ENCODE measurements around the gene LUM. TPM values are rescaled to one million over a fixed set of nuclear protein-coding genes. Genes with fewer than 3 reads are reported as not detected.

Gene LUM
- total RNA-seq, 1 experiment from 2014 or later = 0.31 TPM

DNA sequence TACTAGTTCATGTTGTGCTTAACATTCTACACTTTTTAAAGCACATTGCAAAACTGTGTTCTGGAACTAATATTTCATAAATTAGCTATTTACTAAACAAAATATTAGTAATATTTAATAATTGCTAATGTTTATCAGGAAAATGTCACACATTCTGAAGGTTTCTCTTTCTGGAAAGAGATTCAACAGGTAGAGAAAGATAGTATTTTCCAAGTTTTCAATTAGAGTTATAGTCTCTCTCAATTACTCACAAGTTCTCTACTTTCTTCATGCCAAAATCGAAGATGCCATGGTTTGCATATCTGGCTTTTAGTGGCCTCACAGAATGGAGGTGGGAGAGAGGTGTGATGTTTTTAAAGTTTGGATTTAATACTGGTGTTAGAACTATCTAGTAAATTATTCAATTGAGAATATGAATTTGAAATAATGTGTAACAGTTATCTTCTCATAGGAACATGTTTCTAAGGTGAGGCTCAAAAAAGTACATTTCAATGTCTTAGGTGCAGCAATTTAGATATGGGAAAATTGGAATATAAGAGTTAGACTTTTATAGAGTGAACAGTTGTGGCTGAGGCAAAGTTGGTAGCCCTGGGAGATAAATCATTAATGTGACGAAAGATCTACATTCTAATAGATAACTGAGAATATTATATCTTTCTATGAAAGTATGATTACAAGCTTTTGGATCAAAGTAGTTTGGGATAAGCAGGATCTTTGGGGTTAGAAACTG, 1.5 kb downstream of the LUM start:
- intact Hi-C loops (cut with micrococcal nuclease; ENCODE audit: unreplicated experiment) = loop anchor here (1.0 to 5.0 kb wide), 4 partner anchors 112 to 245 kb away; no protein-coding TSS in a partner anchor
- no peak overlapping the region for H3K27ac Mint-ChIP-seq (ENCODE audit: unreplicated experiment)
- TF ChIP-seq, protein P1, sequence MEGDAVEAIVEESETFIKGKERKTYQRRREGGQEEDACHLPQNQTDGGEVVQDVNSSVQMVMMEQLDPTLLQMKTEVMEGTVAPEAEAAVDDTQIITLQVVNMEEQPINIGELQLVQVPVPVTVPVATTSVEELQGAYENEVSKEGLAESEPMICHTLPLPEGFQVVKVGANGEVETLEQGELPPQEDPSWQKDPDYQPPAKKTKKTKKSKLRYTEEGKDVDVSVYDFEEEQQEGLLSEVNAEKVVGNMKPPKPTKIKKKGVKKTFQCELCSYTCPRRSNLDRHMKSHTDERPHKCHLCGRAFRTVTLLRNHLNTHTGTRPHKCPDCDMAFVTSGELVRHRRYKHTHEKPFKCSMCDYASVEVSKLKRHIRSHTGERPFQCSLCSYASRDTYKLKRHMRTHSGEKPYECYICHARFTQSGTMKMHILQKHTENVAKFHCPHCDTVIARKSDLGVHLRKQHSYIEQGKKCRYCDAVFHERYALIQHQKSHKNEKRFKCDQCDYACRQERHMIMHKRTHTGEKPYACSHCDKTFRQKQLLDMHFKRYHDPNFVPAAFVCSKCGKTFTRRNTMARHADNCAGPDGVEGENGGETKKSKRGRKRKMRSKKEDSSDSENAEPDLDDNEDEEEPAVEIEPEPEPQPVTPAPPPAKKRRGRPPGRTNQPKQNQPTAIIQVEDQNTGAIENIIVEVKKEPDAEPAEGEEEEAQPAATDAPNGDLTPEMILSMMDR (IDR thresholded peaks at IDR 0.05; ENCODE audit: unreplicated experiment) = no peak
- H3K36me3 Mint-ChIP-seq (ENCODE audit: insufficient read depth, unreplicated experiment) = no peaks in the 10 kb centered on the region
- no peak overlapping the region for H3K4me3 Mint-ChIP-seq (ENCODE audit: low read depth, unreplicated experiment)
- H3K27me3 Mint-ChIP-seq (ENCODE audit: unreplicated experiment) = no peaks in the 10 kb centered on the region
- CTCF ChIA-PET = interaction anchor here (1.4 to 3.0 kb wide), 2 partner anchors 132 to 217 kb away, joined by 4 to 20 read pairs (median 6); no protein-coding TSS in a partner anchor
- peaks cover 7% of the 10 kb centered on the region for H3K4me1 Mint-ChIP-seq (ENCODE audit: low read depth, unreplicated experiment)
- H3K9me3 Mint-ChIP-seq (ENCODE audit: low read depth, unreplicated experiment) = no peaks in the 10 kb centered on the region
- DNase-seq = no peak
- BruUV-seq (replicated peaks) = no TSS peak

DNA sequence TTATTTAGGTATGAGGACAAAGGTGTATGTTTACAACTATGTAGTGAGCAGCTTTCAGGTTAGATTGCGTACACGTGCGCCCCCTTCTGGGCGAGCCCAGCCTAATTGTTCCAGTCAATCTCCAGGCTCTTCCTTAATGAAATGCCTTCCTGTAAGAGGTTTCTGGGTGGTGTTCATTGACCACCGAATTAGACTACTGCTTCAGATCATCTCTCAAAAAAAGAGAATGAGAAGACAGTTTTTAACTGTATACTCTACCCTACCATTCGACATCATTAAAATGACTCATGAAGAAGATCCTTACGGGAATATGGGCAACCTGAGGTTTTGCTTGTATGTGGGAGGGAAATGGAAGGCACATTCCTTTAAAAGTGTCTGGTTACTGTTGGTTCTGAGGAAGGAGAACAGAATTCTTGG, 2.1 kb downstream of the LUM start:
- Mint-ChIP-seq H3K4me3 (ENCODE audit: low read depth, unreplicated experiment) (no peak overlapping the region), H3K27ac (ENCODE audit: unreplicated experiment) (no peak overlapping the region), H3K4me1 (ENCODE audit: low read depth, unreplicated experiment) (peaks cover 7% of the 10 kb centered on the region), H3K27me3 (ENCODE audit: unreplicated experiment) (no peaks in the 10 kb centered on the region), H3K9me3 (ENCODE audit: low read depth, unreplicated experiment) (no peaks in the 10 kb centered on the region), H3K36me3 (ENCODE audit: insufficient read depth, unreplicated experiment) (no peaks in the 10 kb centered on the region)
- CTCF ChIA-PET = interaction anchor here (0.7 to 3.0 kb wide), 4 partner anchors 10 to 217 kb away, joined by 3 to 20 read pairs (median 4); no protein-coding TSS in a partner anchor
- intact Hi-C loops (cut with micrococcal nuclease; ENCODE audit: unreplicated experiment) = loop anchor here (1.0 to 5.0 kb wide), 3 partner anchors 112 to 246 kb away; no protein-coding TSS in a partner anchor
- no TSS peak for BruUV-seq (replicated peaks)
- TF ChIP-seq, protein P1 (IDR thresholded peaks at IDR 0.05; ENCODE audit: unreplicated experiment) = peak; percentile 85
- peak; percentile 88 for DNase-seq

DNA sequence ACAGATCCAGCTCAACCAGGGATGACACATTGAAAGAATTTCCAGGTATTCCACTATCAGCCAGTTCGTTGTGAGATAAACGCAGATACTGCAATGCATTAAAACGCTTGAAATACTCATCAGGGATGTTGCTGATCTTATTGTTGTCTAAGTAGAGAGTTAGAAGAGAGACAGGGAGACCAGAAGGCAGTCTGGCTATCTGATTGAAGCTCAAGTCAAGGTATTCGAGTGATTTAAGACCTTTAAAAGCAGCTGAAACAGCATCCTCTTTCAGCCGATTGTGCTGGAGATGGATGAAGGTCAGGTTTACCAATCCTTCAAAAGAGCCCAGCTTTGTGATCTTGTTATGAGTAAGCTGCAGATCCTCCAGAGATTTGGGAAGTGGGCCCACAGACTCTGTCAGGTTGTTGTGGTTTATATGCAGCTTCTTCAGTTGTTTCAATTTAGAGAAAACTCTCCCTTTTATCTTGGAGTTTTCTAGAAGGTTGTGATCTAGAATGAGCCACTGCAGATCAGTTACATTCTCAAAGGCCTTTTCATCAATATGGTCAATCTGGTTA, 3.0 kb downstream of the LUM start:
- Mint-ChIP-seq H3K27ac (ENCODE audit: unreplicated experiment) (no peak overlapping the region), H3K4me1 (ENCODE audit: low read depth, unreplicated experiment) (peaks cover 7% of the 10 kb centered on the region), H3K27me3 (ENCODE audit: unreplicated experiment) (no peaks in the 10 kb centered on the region), H3K4me3 (ENCODE audit: low read depth, unreplicated experiment) (no peak overlapping the region), H3K36me3 (ENCODE audit: insufficient read depth, unreplicated experiment) (no peaks in the 10 kb centered on the region), H3K9me3 (ENCODE audit: low read depth, unreplicated experiment) (no peaks in the 10 kb centered on the region)
- BruUV-seq (replicated peaks) = no TSS peak
- CTCF ChIA-PET = interaction anchor here (0.7 to 3.0 kb wide), 5 partner anchors 9 to 247 kb away, joined by 3 to 20 read pairs (median 3); no protein-coding TSS in a partner anchor
- DNase-seq = no peak
- TF ChIP-seq, protein P1 (IDR thresholded peaks at IDR 0.05; ENCODE audit: unreplicated experiment) = no peak
- intact Hi-C loops (cut with micrococcal nuclease; ENCODE audit: unreplicated experiment) = loop anchor here (2.0 to 5.0 kb wide), 2 partner anchors 111 to 247 kb away; no protein-coding TSS in a partner anchor

DNA sequence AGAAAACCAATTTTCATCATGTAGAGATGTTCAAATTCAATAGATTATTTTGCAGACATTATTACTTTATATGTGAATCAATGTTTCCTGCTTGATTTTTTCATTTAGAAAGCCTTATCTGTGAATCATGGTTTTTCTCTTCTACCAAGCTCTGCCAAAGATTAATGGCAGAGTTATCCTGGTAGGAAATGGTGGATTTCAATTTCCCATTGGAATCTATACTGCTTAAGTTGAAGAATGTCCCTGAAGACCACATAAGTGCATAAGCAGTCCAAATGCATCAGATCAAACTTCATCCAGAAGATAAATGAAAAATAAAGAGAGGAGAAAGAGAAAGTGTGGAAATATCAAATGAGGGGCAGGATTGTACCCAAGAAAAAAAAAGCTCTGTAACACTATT, 5.0 kb downstream of the LUM start:
- TF ChIP-seq, protein P1 (IDR thresholded peaks at IDR 0.05; ENCODE audit: unreplicated experiment) = no peak
- intact Hi-C loops (cut with micrococcal nuclease; ENCODE audit: unreplicated experiment) = loop anchor here (5.0 kb wide), 1 partner anchor 109 kb away; no protein-coding TSS in a partner anchor
- no peak for DNase-seq
- no TSS peak for BruUV-seq (replicated peaks)
- Mint-ChIP-seq H3K27me3 (ENCODE audit: unreplicated experiment) (no peaks in the 10 kb centered on the region), H3K4me1 (ENCODE audit: low read depth, unreplicated experiment) (peaks cover 7% of the 10 kb centered on the region), H3K9me3 (ENCODE audit: low read depth, unreplicated experiment) (no peaks in the 10 kb centered on the region), H3K36me3 (ENCODE audit: insufficient read depth, unreplicated experiment) (no peaks in the 10 kb centered on the region), H3K27ac (ENCODE audit: unreplicated experiment) (no peak overlapping the region), H3K4me3 (ENCODE audit: low read depth, unreplicated experiment) (no peak overlapping the region)
- CTCF ChIA-PET = no interaction called here
